ENCODE data around the gene PBX1.

DNA sequence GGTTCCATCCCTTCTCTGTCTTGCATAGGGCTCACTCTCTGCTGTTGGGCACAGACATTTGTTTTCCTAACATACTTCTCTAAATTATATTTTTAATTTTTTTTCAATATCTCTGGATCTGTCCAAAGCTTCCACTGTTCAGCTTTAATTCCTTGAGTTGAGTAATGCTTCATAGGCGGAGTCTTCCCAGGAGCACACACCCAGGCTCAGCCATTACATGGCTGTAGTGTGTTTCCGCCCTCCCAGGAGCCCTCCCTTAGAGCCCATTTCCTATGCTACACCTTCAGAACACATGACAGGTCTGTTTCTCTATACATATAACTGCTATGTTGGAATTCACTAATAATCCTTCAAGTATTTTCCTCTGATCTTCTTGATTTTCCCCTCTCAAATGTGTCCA is 297.4 kb downstream of the PBX1 start:
- TF ChIP-seq POLR2AphosphoS5 (IDR thresholded peaks at IDR 0.05; ENCODE audit: low read depth, low read length) = no peak
- TF ChIP-seq, protein P1, sequence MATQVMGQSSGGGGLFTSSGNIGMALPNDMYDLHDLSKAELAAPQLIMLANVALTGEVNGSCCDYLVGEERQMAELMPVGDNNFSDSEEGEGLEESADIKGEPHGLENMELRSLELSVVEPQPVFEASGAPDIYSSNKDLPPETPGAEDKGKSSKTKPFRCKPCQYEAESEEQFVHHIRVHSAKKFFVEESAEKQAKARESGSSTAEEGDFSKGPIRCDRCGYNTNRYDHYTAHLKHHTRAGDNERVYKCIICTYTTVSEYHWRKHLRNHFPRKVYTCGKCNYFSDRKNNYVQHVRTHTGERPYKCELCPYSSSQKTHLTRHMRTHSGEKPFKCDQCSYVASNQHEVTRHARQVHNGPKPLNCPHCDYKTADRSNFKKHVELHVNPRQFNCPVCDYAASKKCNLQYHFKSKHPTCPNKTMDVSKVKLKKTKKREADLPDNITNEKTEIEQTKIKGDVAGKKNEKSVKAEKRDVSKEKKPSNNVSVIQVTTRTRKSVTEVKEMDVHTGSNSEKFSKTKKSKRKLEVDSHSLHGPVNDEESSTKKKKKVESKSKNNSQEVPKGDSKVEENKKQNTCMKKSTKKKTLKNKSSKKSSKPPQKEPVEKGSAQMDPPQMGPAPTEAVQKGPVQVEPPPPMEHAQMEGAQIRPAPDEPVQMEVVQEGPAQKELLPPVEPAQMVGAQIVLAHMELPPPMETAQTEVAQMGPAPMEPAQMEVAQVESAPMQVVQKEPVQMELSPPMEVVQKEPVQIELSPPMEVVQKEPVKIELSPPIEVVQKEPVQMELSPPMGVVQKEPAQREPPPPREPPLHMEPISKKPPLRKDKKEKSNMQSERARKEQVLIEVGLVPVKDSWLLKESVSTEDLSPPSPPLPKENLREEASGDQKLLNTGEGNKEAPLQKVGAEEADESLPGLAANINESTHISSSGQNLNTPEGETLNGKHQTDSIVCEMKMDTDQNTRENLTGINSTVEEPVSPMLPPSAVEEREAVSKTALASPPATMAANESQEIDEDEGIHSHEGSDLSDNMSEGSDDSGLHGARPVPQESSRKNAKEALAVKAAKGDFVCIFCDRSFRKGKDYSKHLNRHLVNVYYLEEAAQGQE (IDR thresholded peaks at IDR 0.05; ENCODE audit: insufficient read depth in 1 of 2, low read depth in 2 of 2, low read length in 2 of 2) = no peak
- no peak for TF ChIP-seq TAF1 (IDR thresholded peaks at IDR 0.05; ENCODE audit: borderline replicate concordance, insufficient read depth, low read length)
